IMR-90 (cell line): ENCODE data around the gene SCYGR6. TPM values are rescaled to one million over a fixed set of nuclear protein-coding genes. Genes with fewer than 3 reads are reported as not detected.

Experiments used
- ATAC-seq: fragments of 200-7000 bp; cut with Tn5 transposase; 2 replicates; pipeline ENCODE4 v1.9.1; 2020; ENCODE audit warnings: low read depth, mild to moderate bottlenecking, moderate library complexity
- BruUV-seq: library from RNA; stranded (reverse); fragments of 400-500 nt; replicated peaks from 2 replicates; lab custom pipeline; 2021; lab: Mats Ljungman, UMichigan
- CTCF ChIA-PET: fragments of 300-600 bp; formaldehyde crosslinking; extraction: SDS; loops from one replicate; lab custom pipeline; 2021; ENCODE audit warnings: antibody characterized with exemption; lab: Yijun Ruan, JAX
- POLR2A ChIA-PET: fragments of 300-600 bp; sonication (Branson Sonifier 250); formaldehyde crosslinking; loops from one replicate; lab custom pipeline; 2022; ENCODE audit warnings: antibody characterized with exemption; ENCODE audit not compliant: unreplicated experiment; lab: Charles Lee
- DNase-seq: peaks from one replicate; pipeline ENCODE4 v3.0.0; 2013
- H2AFZ ChIP-seq: replicated peaks from 2 replicates; pipeline ENCODE3; 2013; ENCODE audit warnings: low read length, mild to moderate bottlenecking; ENCODE audit not compliant: poor library complexity
- H2AK5ac ChIP-seq: 2 replicates; pipeline ENCODE4 v1.6.1; 2013; ENCODE audit warnings: low read depth, low read length, inconsistent platforms
- H2AK9ac ChIP-seq: replicated peaks from 2 replicates; pipeline ENCODE3; 2013; ENCODE audit warnings: mild to moderate bottlenecking, low read depth, low read length, moderate library complexity; ENCODE audit not compliant: poor library complexity
- H2BK120ac ChIP-seq: 2 replicates; pipeline ENCODE4 v1.6.1; 2013; ENCODE audit warnings: low read depth, low read length, inconsistent platforms
- H2BK15ac ChIP-seq: 3 replicates; pipeline ENCODE4 v1.6.1; 2013; ENCODE audit warnings: low read depth, low read length, inconsistent platforms
- H2BK20ac ChIP-seq: 2 replicates; pipeline ENCODE4 v1.6.1; 2013; ENCODE audit warnings: low read depth, mild to moderate bottlenecking, inconsistent platforms, low read length, moderate library complexity
- H2BK5ac ChIP-seq: 2 replicates; pipeline ENCODE4 v1.6.1; 2013; ENCODE audit warnings: mild to moderate bottlenecking, low read depth, low read length, inconsistent platforms; ENCODE audit not compliant: poor library complexity, severe bottlenecking
- H3K14ac ChIP-seq: replicated peaks from 2 replicates; pipeline ENCODE4 v1.6.1; 2013; ENCODE audit warnings: low read depth, low read length, inconsistent platforms
- H3K18ac ChIP-seq: 2 replicates; pipeline ENCODE4 v1.6.1; 2013; ENCODE audit warnings: low read depth, low read length, control low read depth
- H3K23ac ChIP-seq: 2 replicates; pipeline ENCODE4 v1.6.1; 2013; ENCODE audit warnings: low read depth, low read length, inconsistent platforms
- H3K27ac ChIP-seq: 2 replicates; pipeline ENCODE4 v1.5.1; 2013; ENCODE audit warnings: mild to moderate bottlenecking, control low read depth, low read length; ENCODE audit not compliant: insufficient read depth
- H3K27me3 ChIP-seq: 2 replicates; pipeline ENCODE4 v1.6.1; 2013; ENCODE audit warnings: low read length; ENCODE audit not compliant: control insufficient read depth, insufficient read depth
- H3K36me3 ChIP-seq: 2 replicates; pipeline ENCODE4 v1.6.1; 2013; ENCODE audit warnings: low read length, mixed read lengths; ENCODE audit not compliant: control insufficient read depth, insufficient read depth
- H3K4ac ChIP-seq: 2 replicates; pipeline ENCODE4 v1.6.1; 2013; ENCODE audit warnings: low read depth, low read length, inconsistent platforms
- H3K4me1 ChIP-seq: 2 replicates; pipeline ENCODE4 v1.6.1; 2013; ENCODE audit warnings: low read length, mixed read lengths; ENCODE audit not compliant: control insufficient read depth, insufficient read depth
- H3K4me2 ChIP-seq: 2 replicates; pipeline ENCODE4 v1.6.1; 2013; ENCODE audit warnings: low read depth, mild to moderate bottlenecking, control low read depth, low read length, moderate library complexity
- H3K4me3 ChIP-seq: 2 replicates; pipeline ENCODE4 v1.5.1; 2013; ENCODE audit warnings: low read depth, mild to moderate bottlenecking, control low read depth, low read length, moderate library complexity; ENCODE audit not compliant: insufficient read depth
- H3K56ac ChIP-seq: 2 replicates; pipeline ENCODE4 v1.6.1; 2013; ENCODE audit warnings: low read length, inconsistent platforms; ENCODE audit not compliant: insufficient read depth; ENCODE audit errors: extremely low read depth
- H3K79me1 ChIP-seq, 2 experiments: 2 replicates each; pipeline ENCODE4 v1.6.1; 2013; ENCODE audit warnings: low read length in 2 of 2, inconsistent platforms in 1 of 2, low read depth in 1 of 2
- H3K9ac ChIP-seq: 2 replicates; pipeline ENCODE4 v1.6.1; 2013; ENCODE audit warnings: low read depth, low read length, control low read depth
- H3K9me1 ChIP-seq: 2 replicates; pipeline ENCODE4 v1.6.1; 2013; ENCODE audit warnings: low read length, inconsistent platforms; ENCODE audit not compliant: insufficient read depth
- H3K9me3 ChIP-seq: 2 replicates; pipeline ENCODE4 v1.6.1; 2013; ENCODE audit warnings: low read length; ENCODE audit not compliant: control insufficient read depth, insufficient read depth
- H4K20me1 ChIP-seq: 2 replicates; pipeline ENCODE4 v1.6.1; 2013; ENCODE audit warnings: low read length, inconsistent platforms; ENCODE audit not compliant: insufficient read depth
- H4K5ac ChIP-seq: 2 replicates; pipeline ENCODE4 v1.6.1; 2013; ENCODE audit warnings: mild to moderate bottlenecking, low read depth, low read length, control low read depth
- H4K8ac ChIP-seq, 2 experiments: 2 replicates each; pipeline ENCODE4 v1.6.1; 2013; ENCODE audit warnings: low read depth in 2 of 2, low read length in 2 of 2, control low read depth in 1 of 2, inconsistent platforms in 1 of 2
- H4K91ac ChIP-seq: 2 replicates; pipeline ENCODE4 v1.6.1; 2013; ENCODE audit warnings: low read depth, low read length, inconsistent platforms; ENCODE audit not compliant: insufficient read depth
- CTCF ChIP-seq: conservative IDR thresholded peaks from 2 replicates; pipeline ENCODE4 v1.5.1; 2012; ENCODE audit warnings: mild to moderate bottlenecking, low read depth, low read length, improper control_type of control experiment
- ELK1 ChIP-seq: fragments of 150-350 bp; IDR thresholded peaks from 2 replicates; pipeline ENCODE4 v1.6.1; 2016; ENCODE audit warnings: low read depth, mild to moderate bottlenecking, low read length, moderate library complexity, borderline replicate concordance
- MAFK ChIP-seq: IDR thresholded peaks from 2 replicates; pipeline ENCODE4 v1.6.1; 2012; ENCODE audit warnings: low read depth, low read length, improper control_type of control experiment
- MXI1 ChIP-seq: IDR thresholded peaks from 2 replicates; pipeline ENCODE4 v1.6.1; 2012; ENCODE audit warnings: low read depth, mild to moderate bottlenecking, low read length, moderate library complexity, borderline replicate concordance
- POLR2A ChIP-seq: IDR thresholded peaks from 2 replicates; pipeline ENCODE4 v1.6.1; 2012; ENCODE audit warnings: mild to moderate bottlenecking, low read depth, low read length
- WGBS, 2 experiments: methylation state at CpG; one replicate each; pipeline versions ENCODE4 v1.1.5 to v1.1.7; 2013; ENCODE audit warnings: missing lambda C conversion rate in 2 of 2; ENCODE audit not compliant: insufficient read length in 1 of 2; ENCODE audit errors: extremely low coverage in 2 of 2; 5-methylcytosine and 5-hydroxymethylcytosine counted together
- dilution Hi-C: fragments of 300-500 bp; cut with HindIII; formaldehyde crosslinking; loops from one replicate; pipeline ENCODE4 v1.14.3; 2018; ENCODE audit warnings: low sequenced_read_pairs; ENCODE audit not compliant: unreplicated experiment
- in situ Hi-C: fragments of 300-500 bp; cut with MboI; formaldehyde crosslinking; loops from 3 replicates; pipeline ENCODE4 v1.14.3; 2019; ENCODE audit warnings: low sequenced_read_pairs, inconsistent platforms, mixed read lengths
- intact Hi-C: fragments of 100-400 bp; cut with micrococcal nuclease; formaldehyde crosslinking; loops from 2 replicates; pipeline ENCODE4 v1.10.0; 2022
- polyA plus RNA-seq, 3 experiments: library from polyadenylated mRNA; depleted of rRNA; stranded (reverse); fragments of >200 nt; gene quantifications; 2 replicates each; pipeline ENCODE4 v1.2.3, GENCODE V29; 2012; ENCODE audit warnings: low replicate concordance in 1 of 3
- total RNA-seq: library from RNA; depleted of rRNA; stranded (reverse); fragments of >200 nt; gene quantifications from 2 replicates; pipeline ENCODE4 v1.2.3, GENCODE V29; 2012

The SCYGR6 gene
- total and polyA plus RNA-seq, 2 of the 4 experiments (the other 2 are of a cell fraction) = not detected

GRCh38 chr2:227696990-227697679, 27.4 kb downstream of the SCYGR6 start:
- Histone ChIP-seq H2BK15ac (no peak overlapping the region), H3K4ac (no peak overlapping the region), H3K4me3 (no peak overlapping the region), H2BK20ac (no peak overlapping the region), H3K14ac (no peak overlapping the region), H4K20me1 (no peaks in the 10 kb centered on the region), H3K4me1 (no peaks in the 10 kb centered on the region), H3K56ac (no peak overlapping the region), H3K18ac (no peak overlapping the region), H3K9ac (no peak overlapping the region), H3K9me1 (no peaks in the 10 kb centered on the region), H4K8ac (no peak overlapping the region), H2BK5ac (no peak overlapping the region), H4K91ac (no peak overlapping the region), H3K36me3 (no peaks in the 10 kb centered on the region), H2BK120ac (no peak overlapping the region), H3K27ac (no peak overlapping the region), H2AK5ac (no peak overlapping the region), H3K4me2 (no peak overlapping the region), H2AK9ac (no peak overlapping the region), H3K79me1 (no peaks in the 10 kb centered on the region), H3K23ac (no peak overlapping the region), H3K27me3 (no peaks in the 10 kb centered on the region), H4K5ac (no peak overlapping the region), H3K9me3 (no peaks in the 10 kb centered on the region), H2AFZ (no peak overlapping the region)
- dilution Hi-C loops (no loop called here), in situ Hi-C loops (no loop called here), intact Hi-C loops (no loop called here)
- no CpG with 5 or more reads among the region's 2 CpGs for WGBS, 2 experiments
- no peak for ATAC-seq
- BruUV-seq = no TSS peak
- POLR2A ChIA-PET = no interaction called here
- no peak for DNase-seq
- TF ChIP-seq CTCF (no peak), MAFK (no peak), MXI1 (no peak), POLR2A (no peak), ELK1 (no peak)
- CTCF ChIA-PET = no interaction called here
